GM12875 (cell line): ENCODE measurements around the gene POMGNT2.
"Not testable (repeated sequence)": the region's sequence is repeated elsewhere in the genome, so short reads cannot be mapped to it uniquely, and the experiment has no call there.

Experiments used
- H3K4me3 ChIP-seq: one replicate; pipeline ENCODE4 v1.5.1; 2011; ENCODE audit warnings: low read depth, low read length, control low read depth
- TF ChIP-seq, protein P1 (sequence below): IDR thresholded peaks from 2 replicates; pipeline ENCODE4 v1.5.1; 2011; ENCODE audit warnings: low read depth, mild to moderate bottlenecking, control low read depth, inconsistent platforms, low read length, moderate library complexity, borderline replicate concordance; ENCODE audit not compliant: insufficient read depth

Gene POMGNT2

DNA sequence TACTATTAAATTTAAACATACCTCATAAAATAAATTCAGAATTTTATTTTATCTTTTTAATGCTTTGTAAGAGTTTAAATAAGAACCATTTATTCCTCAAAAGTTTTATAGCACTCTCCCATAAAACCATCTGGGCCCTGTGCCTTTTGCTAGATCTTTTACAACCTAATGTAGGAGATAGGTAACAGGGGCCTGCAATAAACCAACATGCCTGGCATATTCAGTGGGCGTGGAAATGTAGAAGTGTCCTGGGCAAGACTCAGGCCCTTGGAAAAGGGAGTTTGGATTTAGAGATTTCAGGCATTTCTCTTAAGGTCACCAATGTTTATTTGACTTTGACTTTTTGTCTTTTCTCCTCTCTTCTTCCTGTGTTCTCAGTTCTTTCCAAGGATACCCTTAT is 46.4 kb downstream of the POMGNT2 start:
- H3K4me3 ChIP-seq: no peak overlapping the region
- TF ChIP-seq, protein P1, sequence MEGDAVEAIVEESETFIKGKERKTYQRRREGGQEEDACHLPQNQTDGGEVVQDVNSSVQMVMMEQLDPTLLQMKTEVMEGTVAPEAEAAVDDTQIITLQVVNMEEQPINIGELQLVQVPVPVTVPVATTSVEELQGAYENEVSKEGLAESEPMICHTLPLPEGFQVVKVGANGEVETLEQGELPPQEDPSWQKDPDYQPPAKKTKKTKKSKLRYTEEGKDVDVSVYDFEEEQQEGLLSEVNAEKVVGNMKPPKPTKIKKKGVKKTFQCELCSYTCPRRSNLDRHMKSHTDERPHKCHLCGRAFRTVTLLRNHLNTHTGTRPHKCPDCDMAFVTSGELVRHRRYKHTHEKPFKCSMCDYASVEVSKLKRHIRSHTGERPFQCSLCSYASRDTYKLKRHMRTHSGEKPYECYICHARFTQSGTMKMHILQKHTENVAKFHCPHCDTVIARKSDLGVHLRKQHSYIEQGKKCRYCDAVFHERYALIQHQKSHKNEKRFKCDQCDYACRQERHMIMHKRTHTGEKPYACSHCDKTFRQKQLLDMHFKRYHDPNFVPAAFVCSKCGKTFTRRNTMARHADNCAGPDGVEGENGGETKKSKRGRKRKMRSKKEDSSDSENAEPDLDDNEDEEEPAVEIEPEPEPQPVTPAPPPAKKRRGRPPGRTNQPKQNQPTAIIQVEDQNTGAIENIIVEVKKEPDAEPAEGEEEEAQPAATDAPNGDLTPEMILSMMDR: no peak

DNA sequence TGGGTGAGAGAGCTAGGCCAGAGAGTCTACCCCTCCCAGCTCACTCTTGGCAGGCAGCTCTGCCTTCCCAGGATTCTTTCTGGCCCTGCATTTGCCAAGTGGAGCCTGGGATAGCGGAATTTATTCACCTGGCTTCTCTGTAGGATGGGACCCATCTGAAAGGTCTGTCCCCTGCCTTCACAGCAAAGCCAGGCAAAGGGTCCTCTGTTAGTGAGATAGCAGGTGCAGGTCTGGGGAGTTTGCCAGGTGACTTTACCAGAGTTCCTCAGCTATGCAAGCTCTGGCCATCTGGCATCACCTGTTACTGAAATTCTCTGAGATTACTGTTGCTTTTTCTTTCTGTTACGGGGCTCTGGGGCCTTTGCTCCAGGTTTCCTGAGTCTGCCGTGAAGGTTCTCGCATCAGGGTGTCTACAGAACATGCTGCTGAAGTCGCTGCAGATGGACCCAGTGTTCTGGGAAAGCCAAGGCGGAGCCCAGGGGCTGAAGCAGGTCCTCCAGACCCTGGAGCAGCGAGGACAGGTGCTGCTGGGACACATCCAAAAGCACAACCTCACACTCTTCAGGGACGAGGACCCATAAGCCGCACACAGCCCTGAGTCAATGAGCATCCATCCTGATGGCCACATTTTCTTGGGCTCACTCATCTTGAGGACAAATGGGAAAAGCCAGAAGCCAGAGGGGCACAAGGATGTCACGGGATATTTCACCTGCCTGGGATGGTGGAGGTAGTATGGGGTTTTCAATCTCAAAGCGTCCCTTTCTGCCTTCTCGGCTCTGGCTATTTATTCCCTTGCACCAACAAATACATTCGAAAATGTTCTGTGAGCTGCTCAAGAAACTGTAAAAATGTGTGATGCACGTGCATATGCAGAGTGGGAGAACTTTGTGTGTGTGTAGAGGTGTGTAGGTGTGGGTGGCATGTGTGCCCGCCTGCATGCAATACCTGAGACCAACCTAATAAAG is 49.8 kb downstream of the POMGNT2 start:
- H3K4me3 ChIP-seq: no peak overlapping the region
- TF ChIP-seq, protein P1: no peak

DNA sequence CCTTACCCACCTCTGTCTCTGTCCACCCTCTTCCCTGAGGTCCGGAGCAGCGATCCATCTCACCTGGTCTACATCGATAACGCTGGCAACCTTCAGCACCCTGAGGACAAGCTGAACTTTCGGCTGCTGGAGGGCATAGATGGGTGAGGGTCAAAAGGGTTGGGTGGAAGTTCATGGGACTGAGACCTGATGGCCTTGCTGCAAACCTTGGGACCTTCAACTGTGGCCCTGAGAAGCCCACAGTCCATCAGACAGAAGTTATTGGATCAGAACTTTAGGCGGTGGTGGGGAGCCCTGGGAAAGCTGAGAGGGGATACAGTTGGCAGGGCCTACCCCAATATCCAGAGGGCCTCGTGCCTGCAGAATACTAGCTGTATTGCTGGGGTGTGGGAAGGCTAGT is 50.5 kb downstream of the POMGNT2 start:
- TF ChIP-seq, protein P1: no peak
- H3K4me3 ChIP-seq: no peak overlapping the region

DNA sequence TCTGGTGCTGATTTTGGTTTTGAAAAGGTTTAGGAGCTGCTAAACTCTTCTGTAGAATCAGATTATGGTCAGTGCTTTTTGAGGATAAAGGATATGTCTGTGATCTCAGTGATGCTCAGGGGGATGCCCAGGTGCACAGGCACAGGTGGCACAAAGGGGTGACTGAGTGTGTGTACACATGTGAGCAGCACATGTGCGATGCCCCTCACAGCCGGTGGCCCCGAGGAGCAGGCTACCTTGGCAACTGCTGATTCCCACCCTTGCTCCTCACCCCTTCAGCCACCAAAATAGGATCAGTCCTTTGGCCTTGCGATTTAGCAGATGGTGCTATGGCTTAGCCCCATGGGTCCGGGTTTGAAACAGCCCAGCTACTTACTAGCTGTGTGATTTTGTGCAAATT is 51.1 kb downstream of the POMGNT2 start:
- H3K4me3 ChIP-seq: no peak overlapping the region
- TF ChIP-seq, protein P1: no peak

DNA sequence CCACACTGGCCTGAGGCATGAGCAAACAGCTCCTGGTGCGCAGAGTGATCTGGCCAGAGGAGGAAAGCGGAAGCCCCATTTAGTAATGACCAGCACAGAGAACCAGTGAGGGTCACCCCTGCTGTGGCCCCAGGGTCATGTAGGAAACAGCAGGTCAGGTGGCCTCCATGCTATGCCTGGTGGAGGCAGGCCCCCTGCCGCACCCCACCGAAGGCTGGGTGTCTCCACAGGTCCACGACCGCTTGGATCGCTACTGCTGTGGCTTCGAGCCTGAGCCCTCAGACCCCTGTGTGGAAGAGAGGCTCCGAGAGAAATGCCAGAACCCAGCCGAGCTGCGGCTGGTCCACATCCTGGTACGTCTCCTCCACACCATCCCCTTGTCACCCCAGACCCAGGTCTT is 52.6 kb downstream of the POMGNT2 start:
- no peak overlapping the region for H3K4me3 ChIP-seq
- TF ChIP-seq, protein P1: no peak

DNA sequence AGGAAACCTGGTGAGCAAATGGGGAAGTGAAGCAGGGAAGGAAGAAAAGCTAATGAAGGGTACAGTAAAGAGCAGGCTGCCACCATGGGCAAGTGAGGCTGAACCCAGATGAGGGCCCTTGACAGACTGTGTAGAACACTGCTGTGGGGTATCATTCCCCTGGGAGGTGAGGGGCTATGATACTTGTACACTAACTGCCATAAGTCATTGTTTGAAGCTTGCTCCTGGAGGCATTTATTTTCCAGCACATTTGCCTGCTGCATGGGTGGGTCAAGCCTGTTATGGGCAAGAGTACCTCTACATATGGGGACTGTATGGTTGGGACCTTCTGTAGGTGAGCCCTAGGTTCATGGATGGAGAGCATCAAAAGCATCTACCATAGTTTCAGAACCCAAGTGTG is 57.4 kb downstream of the POMGNT2 start:
- no peak overlapping the region for H3K4me3 ChIP-seq
- TF ChIP-seq, protein P1: no peak

DNA sequence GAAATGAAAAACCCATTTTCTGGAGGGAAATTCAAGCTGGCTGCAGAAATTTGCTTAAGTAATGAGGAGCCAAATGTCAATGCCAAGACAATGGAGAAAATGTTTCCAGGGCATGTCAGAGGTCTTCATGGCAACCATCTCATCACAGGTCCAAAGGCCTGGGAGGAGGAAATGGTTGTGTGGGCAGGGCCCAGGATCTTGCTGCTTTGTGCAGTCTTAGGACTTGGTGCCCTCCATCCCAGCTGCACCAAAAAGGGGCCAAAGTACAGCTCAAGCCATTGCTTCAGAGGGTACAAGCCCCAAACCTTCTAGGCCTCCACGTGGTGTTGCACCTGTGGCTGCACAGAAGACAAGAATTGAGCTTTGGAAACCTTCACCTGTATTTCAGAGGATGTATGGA is 59.3 kb downstream of the POMGNT2 start:
- H3K4me3 ChIP-seq: no peak overlapping the region

DNA sequence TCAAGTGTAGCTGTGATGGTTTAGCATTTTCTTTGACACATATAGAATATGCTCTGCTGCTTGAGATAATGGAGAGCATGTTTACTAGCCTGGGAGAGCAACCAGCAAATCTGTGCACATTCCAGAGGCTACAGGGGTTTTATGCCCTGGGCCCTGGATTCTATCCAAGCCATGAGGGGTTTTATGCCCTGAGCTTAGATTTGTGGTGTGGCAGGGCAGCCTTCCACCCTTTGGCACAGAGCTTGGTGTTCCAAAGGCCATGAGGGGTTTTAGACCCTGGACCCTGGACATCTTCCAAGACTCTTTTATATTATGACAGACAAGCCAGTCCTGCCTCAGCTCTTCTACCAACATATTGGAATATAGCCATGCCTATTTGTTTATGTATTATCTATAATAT is 60.8 kb downstream of the POMGNT2 start:
- not testable (repeated sequence) for H3K4me3 ChIP-seq

More for the DNA sequence above, 59.3 kb downstream of the POMGNT2 start:
- TF ChIP-seq, protein P1: no peak
